ENCODE data around the gene INPP5A.

INPP5A gene

GRCh38 chr10:132616170-132616995, 78.8 kb downstream of the INPP5A start:
- H3K23ac ChIP-seq (ENCODE audit: low read depth, low read length, poor library complexity): no peak overlapping the region
- peak overlapping the region; percentile 85 for H3K14ac ChIP-seq (ENCODE audit: low read length)
- H3K79me1 ChIP-seq (ENCODE audit: low read depth, low read length): peaks cover 4% of the 10 kb centered on the region
- no peak overlapping the region for H2BK5ac ChIP-seq (ENCODE audit: low read length)
- peak overlapping the region in 1 of 2 donors; percentile 49 for H3K4me3 ChIP-seq (ENCODE audit: low read length in 2 of 2)
- peak overlapping the region; percentile 66 for H3K9ac ChIP-seq (ENCODE audit: low read depth, low read length, poor library complexity)
- H2BK15ac ChIP-seq (ENCODE audit: low read length): no peak overlapping the region
- peaks cover 0 to 4% of the 10 kb centered on the region in 2 donors for H3K36me3 ChIP-seq (replicated peaks in 1 of 2; ENCODE audit: control insufficient read depth in 2 of 2, insufficient read depth in 2 of 2, low read length in 2 of 2)
- no peak for DNase-seq (ENCODE audit: low spot score)
- H2BK12ac ChIP-seq (ENCODE audit: low read length): peak overlapping the region; percentile 24
- H4K91ac ChIP-seq (ENCODE audit: low read depth, low read length, poor library complexity): no peak overlapping the region
- no peaks in the 10 kb centered on the region for H3K27me3 ChIP-seq (ENCODE audit: control insufficient read depth in 3 of 3, insufficient read depth in 3 of 3, low read depth in 1 of 3, low read length in 3 of 3)
- H4K8ac ChIP-seq (ENCODE audit: low read depth, low read length): no peak overlapping the region
- H3K18ac ChIP-seq (ENCODE audit: low read length): peak overlapping the region; percentile 23
- H3K27ac ChIP-seq (replicated peaks; ENCODE audit: low read length): no peak overlapping the region
- peaks cover 0 to 9% of the 10 kb centered on the region in 2 donors for H3K4me1 ChIP-seq (ENCODE audit: control insufficient read depth in 2 of 2, insufficient read depth in 1 of 2, low read depth in 1 of 2, low read length in 2 of 2)
- no peak overlapping the region for H2AFZ ChIP-seq (ENCODE audit: low read length)
- H2BK120ac ChIP-seq (ENCODE audit: low read depth, low read length): no peak overlapping the region
- H2AK5ac ChIP-seq (ENCODE audit: low read depth, low read length): no peak overlapping the region
- H3K4me2 ChIP-seq (ENCODE audit: insufficient read depth, low read length, poor library complexity, severe bottlenecking): no peak overlapping the region
- WGBS, 2 donors (ENCODE audit: extremely low coverage in 2 of 2, insufficient read length in 2 of 2, insufficient replicate concordance in 1 of 2): no CpG with 5 or more reads among the region's 30 CpGs
- no peak overlapping the region for H3K4ac ChIP-seq (ENCODE audit: low read length)
- peaks cover 6 to 9% of the 10 kb centered on the region in 2 donors for H3K9me3 ChIP-seq (replicated peaks in 1 of 2; ENCODE audit: control insufficient read depth in 2 of 2, insufficient read depth in 1 of 2, low read depth in 1 of 2, low read length in 2 of 2)

GRCh38 chr10:132616996-132617736, 79.6 kb downstream of the INPP5A start:
- Histone ChIP-seq H3K18ac (ENCODE audit: low read length) (no peak overlapping the region), H3K79me1 (ENCODE audit: low read depth, low read length) (peaks cover 4% of the 10 kb centered on the region), H3K14ac (ENCODE audit: low read length) (no peak overlapping the region), H2BK12ac (ENCODE audit: low read length) (no peak overlapping the region), H3K36me3 (replicated peaks in 1 of 2; ENCODE audit: control insufficient read depth in 2 of 2, insufficient read depth in 2 of 2, low read length in 2 of 2) (peaks cover 0 to 4% of the 10 kb centered on the region in 2 donors), H2BK5ac (ENCODE audit: low read length) (no peak overlapping the region), H3K27me3 (ENCODE audit: control insufficient read depth in 3 of 3, insufficient read depth in 3 of 3, low read depth in 1 of 3, low read length in 3 of 3) (no peaks in the 10 kb centered on the region), H3K23ac (ENCODE audit: low read depth, low read length, poor library complexity) (no peak overlapping the region), H4K91ac (ENCODE audit: low read depth, low read length, poor library complexity) (no peak overlapping the region), H4K8ac (ENCODE audit: low read depth, low read length) (no peak overlapping the region), H2BK120ac (ENCODE audit: low read depth, low read length) (no peak overlapping the region), H2AFZ (ENCODE audit: low read length) (no peak overlapping the region), H3K9ac (ENCODE audit: low read depth, low read length, poor library complexity) (no peak overlapping the region), H2AK5ac (ENCODE audit: low read depth, low read length) (no peak overlapping the region), H3K4me2 (ENCODE audit: insufficient read depth, low read length, poor library complexity, severe bottlenecking) (no peak overlapping the region), H2BK15ac (ENCODE audit: low read length) (no peak overlapping the region), H3K4ac (ENCODE audit: low read length) (no peak overlapping the region), H3K4me1 (ENCODE audit: control insufficient read depth in 2 of 2, insufficient read depth in 1 of 2, low read depth in 1 of 2, low read length in 2 of 2) (peaks cover 0 to 9% of the 10 kb centered on the region in 2 donors), H3K4me3 (ENCODE audit: low read length in 2 of 2) (no peak overlapping the region), H3K9me3 (replicated peaks in 1 of 2; ENCODE audit: control insufficient read depth in 2 of 2, insufficient read depth in 1 of 2, low read depth in 1 of 2, low read length in 2 of 2) (peaks cover 6 to 9% of the 10 kb centered on the region in 2 donors), H3K27ac (replicated peaks; ENCODE audit: low read length) (no peak overlapping the region)
- no CpG with 5 or more reads among the region's 20 CpGs for WGBS, 2 donors (ENCODE audit: extremely low coverage in 2 of 2, insufficient read length in 2 of 2, insufficient replicate concordance in 1 of 2)
- no peak for DNase-seq (ENCODE audit: low spot score)

- DNase-seq (ENCODE audit: low spot score): no peak
- Histone ChIP-seq H3K36me3 (replicated peaks in 1 of 2; ENCODE audit: control insufficient read depth in 2 of 2, insufficient read depth in 2 of 2, low read length in 2 of 2) (peaks cover 0 to 4% of the 10 kb centered on the region in 2 donors), H3K27me3 (ENCODE audit: control insufficient read depth in 3 of 3, insufficient read depth in 3 of 3, low read depth in 1 of 3, low read length in 3 of 3) (no peaks in the 10 kb centered on the region), H3K18ac (ENCODE audit: low read length) (no peak overlapping the region), H3K9me3 (replicated peaks in 1 of 2; ENCODE audit: control insufficient read depth in 2 of 2, insufficient read depth in 1 of 2, low read depth in 1 of 2, low read length in 2 of 2) (peaks cover 6 to 9% of the 10 kb centered on the region in 2 donors), H4K91ac (ENCODE audit: low read depth, low read length, poor library complexity) (no peak overlapping the region), H3K23ac (ENCODE audit: low read depth, low read length, poor library complexity) (no peak overlapping the region), H3K79me1 (ENCODE audit: low read depth, low read length) (peaks cover 4% of the 10 kb centered on the region), H2BK15ac (ENCODE audit: low read length) (no peak overlapping the region), H2AK5ac (ENCODE audit: low read depth, low read length) (no peak overlapping the region), H3K4ac (ENCODE audit: low read length) (no peak overlapping the region), H3K14ac (ENCODE audit: low read length) (no peak overlapping the region), H4K8ac (ENCODE audit: low read depth, low read length) (no peak overlapping the region), H3K4me2 (ENCODE audit: insufficient read depth, low read length, poor library complexity, severe bottlenecking) (no peak overlapping the region), H2AFZ (ENCODE audit: low read length) (no peak overlapping the region), H3K9ac (ENCODE audit: low read depth, low read length, poor library complexity) (no peak overlapping the region), H2BK5ac (ENCODE audit: low read length) (no peak overlapping the region), H3K27ac (replicated peaks; ENCODE audit: low read length) (no peak overlapping the region), H2BK120ac (ENCODE audit: low read depth, low read length) (no peak overlapping the region), H2BK12ac (ENCODE audit: low read length) (no peak overlapping the region), H3K4me3 (ENCODE audit: low read length in 2 of 2) (no peak overlapping the region), H3K4me1 (ENCODE audit: control insufficient read depth in 2 of 2, insufficient read depth in 1 of 2, low read depth in 1 of 2, low read length in 2 of 2) (peaks cover 0 to 6% of the 10 kb centered on the region in 2 donors)
- WGBS, 2 donors (ENCODE audit: extremely low coverage in 2 of 2, insufficient read length in 2 of 2, insufficient replicate concordance in 1 of 2): no CpG with 5 or more reads among the region's 2 CpGs
These were observed 80.1 kb downstream of the INPP5A start for GRCh38 chr10:132617737-132618052.

Measured in neuronal stem cell (in vitro differentiated cells).